Measurements from ENCODE around the gene ASB1.
"Not testable (repeated sequence)": the region's sequence is repeated elsewhere in the genome, so short reads cannot be mapped to it uniquely, and the experiment has no call there.

Gene ASB1

DNA sequence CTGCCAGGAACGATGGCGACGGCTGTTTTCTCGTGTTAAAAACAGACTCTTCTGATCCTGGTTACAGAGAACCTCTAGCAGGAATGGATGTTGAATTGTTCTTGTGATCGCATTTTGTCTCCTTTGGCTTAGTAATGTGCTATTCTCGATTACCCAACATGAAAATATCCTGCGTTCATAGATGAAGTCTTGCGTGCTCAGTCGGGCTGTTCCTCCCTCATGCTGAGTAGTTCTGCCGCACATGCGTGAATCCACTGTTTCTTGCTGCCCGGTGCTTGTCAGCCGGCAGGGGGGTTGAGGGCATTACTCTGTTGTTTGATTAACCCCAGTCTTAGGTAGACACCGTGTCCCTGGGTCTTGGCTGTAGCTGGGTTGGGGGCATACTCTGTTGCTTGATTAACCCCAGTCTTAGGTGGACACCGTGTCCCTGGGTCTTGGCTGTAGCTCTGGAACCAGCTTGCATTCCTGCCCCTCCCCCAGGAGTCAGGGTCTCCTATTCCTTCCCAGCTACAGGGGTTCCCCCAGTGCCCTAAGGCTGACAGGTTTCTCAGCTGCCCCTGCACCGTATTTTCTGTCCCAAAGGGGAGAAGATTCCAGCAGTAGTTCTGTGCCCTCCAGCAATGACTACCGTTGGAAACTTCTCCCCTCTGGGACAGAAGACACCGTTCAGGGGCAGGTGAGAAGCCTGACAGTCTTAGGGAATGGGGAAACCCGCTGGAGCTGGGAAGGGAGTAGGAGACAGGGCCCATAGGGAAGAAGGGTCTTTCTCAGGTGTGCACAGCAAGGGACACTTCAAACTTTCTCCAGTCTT is 22.1 kb upstream of the ASB1 start:
- no peak for DNase-seq

DNA sequence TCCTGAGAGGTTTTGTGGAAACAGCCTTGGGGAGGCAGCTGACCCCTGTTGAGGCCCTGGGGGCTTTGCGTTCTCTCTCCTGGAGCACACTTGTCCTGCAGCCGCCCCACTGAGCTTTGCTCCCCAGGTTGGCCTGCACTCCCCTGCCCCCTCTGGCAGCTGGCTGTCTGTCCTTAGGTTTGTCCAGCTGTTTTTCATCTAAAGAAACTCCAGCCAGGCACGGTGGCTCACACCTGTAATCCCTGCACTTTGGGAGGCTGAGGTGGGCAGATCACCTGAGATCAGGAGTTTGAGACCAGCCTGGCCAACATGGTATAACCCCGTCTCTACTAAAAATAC is 21.5 kb upstream of the ASB1 start:
- DNase-seq: not testable (repeated sequence)

DNA sequence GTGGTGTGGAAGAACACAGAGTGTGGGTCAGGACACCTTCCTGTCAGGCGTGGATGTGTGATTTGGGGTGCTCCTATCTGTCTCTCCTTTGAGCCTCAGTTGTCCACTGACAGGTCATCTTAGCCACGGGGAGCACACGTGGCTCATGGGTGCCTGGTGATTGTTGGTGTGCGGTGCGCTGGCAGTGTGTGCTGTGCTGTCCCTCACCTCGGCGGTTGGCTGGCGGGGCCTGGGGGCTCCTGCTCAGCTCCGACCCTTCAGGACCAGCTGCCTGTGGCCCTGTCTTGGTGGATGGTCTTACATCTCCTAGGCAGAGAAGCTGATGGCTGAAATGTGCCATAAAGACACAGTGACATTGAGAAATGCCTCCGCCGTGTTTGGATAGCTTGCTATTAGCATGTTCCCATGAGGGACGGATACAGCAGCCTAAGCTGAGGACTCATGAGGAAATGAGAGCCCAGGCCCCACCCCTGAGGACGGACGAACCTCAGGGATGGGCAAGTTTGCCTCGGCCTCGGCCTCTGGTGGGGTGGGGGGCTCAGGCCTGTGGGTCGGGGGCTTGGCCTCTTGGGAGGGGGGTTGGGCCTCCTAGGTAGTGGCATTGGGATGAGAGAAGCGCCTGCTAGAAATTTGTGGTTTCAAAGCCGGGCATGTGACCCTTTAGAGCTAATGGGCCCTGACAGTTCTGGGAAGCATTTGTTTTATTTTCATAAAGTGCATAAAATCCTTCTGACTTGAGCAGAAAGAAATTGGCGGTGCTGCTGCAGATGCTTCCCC is 20.3 kb upstream of the ASB1 start:
- no peak for DNase-seq

DNA sequence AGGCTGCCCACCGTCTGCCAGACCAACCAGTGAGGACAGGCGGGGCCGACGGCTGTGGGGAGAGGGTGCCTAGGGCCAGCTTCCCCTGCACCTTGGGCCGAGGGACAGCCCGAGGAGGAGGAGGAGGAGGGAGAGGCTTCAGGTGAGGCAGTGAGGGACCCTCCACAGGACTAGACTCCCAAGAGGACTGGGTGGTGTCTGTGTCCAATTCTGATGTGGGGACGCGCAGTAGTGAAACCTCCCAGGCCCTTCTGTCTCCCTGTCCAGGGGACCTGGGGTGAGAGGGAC is 19.8 kb upstream of the ASB1 start:
- DNase-seq: no peak

DNA sequence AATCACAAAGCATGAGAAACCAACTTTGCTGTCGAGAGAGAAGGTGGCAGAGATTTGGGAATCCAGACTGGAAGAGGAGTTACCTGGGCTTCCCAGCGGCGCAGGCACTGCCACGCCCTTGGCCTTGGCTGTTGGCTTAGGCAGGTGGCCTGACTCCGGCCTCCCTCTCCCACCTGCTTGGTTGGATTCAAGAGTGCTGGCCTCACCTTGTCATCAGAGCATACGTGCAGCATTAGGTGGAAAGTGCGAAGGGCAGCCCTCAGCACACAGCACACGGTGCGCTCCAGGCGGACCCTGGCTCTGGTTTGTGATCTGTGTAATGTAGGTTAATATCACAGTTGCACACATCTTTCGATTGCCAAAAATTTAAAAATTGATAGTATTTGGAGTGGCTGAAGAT is 19.2 kb upstream of the ASB1 start:
- DNase-seq: no peak

DNA sequence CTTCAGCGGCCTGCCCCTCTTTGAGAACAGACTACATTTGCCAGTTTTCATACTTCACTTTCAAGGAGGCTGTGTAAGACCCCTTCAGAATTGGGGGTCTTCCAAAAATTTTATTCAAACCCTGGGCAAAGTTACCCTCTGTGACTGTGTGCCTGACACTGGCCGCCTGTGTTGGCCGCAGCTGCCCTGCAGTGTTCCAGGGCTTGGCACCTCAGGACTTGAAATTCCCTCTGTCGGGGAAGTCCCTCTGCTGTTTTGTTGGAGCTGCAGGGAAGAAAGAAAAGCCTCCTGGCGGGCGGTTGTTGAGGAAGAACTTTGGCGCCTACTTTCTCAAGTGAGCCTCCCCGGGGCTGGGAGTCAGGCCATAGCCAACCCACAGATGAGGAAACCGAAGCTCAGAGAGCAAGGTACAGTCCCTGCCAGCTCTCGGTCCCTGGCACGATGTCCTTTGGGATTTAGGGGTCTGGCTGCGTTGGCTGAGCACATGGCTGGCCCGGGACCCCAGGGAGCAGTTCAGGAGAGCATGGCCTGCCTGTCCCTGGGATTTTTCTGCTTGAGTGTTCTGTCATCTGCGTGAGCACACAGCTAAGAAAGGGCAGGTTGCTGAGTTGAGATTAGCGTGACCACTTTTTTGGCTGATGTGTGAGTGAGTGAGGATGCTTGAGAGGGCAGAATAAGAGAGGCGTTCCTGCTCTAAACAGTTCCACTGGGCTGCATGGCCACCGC is 17.9 kb upstream of the ASB1 start:
- no peak for DNase-seq

DNA sequence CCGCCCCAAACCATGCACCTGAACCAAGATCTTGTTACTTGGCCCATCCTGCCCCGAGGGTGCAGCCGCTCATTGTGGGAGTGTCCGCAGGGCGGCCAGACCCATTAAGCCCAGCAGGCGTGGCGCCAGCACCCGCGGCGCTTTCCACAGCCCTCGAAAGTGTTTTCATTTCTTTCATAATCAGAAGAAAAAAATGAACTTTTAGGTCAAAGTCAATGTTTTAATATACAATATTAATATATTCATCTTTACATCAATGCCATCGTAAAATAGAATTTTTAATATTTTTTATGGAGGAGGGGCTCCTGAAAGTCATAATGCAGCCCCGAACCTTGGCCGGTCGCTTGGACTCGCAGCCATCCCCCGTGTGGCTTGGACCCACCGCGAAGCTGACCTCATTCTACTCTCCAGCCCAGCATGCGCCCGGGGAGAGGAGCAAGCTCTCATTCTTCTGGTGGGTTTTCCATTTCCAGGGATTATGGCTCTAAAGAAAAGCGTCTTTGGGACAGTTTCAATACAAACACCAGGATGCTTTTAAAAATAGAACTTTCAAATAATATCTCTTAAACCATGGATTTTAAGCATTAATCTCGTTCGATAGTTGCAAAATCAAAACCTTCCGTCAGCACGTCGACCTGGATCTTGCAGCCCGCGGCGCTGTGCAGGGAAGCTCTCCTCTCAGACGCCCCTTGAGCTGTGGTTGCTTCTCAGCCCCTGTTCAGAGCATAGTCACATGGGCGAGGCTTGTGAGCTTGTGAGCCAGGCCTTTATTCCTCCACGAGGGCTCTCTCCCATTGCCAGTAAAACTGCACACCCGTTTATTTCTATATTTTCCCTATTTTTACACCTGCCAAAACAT is 17.2 kb upstream of the ASB1 start:
- no peak for DNase-seq

DNA sequence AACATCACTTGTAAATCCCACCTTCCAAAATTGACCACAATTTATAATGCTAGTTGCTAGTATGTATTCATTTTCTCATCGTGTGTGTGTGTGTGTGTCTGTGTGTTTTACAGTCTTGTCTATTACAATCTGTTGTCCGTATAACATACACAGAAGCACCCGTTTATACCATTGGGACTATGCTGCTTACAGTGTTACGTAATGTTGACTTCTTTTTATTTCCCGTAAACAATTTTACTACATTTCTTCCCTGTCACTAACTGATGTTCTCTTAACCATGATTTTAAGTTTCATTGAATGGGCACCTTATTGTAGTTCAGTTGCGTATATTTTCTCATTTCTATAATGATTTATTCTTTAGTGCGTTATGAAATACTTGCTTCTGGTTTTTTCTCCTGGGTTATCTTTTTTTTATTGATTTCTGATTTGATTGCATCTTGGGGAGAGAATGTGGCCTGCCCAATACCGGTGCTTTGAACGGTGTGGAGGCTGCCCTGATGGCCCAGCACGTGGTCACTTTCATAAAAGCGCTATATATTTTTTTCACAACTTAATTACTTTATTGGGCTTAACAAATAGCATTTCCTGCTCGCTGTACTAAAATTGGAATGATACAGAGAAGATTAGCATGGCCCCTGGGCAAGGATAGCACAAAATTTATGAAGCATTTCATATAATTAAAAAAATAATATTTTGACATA is 14.5 kb upstream of the ASB1 start:
- no peak for DNase-seq

DNA sequence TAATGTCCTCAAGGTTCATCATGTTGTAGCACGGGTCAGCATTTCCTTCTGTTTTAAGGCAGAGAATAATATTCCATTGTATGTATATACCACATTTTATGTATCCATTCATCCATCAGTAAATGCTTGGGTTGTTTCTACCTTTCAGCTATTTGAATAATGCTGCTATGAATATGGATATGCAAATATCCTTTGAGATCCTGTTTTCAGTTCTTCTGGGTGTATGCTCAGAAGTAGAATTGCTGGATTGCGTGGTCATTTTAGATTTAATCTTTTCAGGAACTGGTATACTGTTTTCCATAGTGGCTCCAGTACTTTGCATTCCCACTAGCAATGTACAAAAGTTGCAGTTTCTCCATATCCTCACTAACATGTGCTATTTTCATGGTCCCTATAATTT is 13.4 kb upstream of the ASB1 start:
- no peak for DNase-seq

DNA sequence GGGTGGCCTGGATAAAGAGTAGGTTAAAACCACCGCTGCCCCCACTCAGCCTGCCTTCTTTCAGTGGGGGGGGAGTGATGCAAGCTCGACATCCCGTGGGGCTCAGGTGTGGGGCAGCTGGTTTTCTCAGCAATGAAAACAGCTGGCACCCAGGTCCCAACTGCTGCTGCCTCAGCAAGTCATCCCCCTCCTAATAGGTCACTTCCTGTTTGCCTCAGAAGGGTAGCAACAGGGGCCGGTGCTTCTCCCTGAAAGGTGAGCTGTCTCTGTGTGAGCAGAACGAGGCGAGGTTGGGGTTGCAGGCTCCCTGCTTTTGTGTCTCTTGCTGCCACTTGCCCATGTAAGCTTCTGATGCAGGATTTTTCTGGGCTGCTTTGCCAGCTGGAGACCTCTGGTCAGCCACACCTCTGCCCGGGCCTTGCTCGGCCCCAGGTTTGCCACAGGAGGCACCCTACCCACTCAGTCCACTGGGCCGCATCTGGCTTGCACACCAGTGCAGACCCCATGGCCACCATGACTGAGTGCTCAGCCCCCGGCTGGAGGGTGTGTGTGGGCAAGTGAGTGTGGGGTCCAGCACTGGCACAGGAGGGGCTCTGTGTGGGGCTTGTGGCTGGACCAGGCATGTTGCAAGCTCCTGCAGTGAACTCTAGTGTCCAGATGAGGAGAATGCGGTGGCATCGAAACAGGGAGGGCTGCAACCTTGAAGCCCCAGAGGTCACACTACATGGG is 11.5 kb upstream of the ASB1 start:
- DNase-seq: no peak

DNA sequence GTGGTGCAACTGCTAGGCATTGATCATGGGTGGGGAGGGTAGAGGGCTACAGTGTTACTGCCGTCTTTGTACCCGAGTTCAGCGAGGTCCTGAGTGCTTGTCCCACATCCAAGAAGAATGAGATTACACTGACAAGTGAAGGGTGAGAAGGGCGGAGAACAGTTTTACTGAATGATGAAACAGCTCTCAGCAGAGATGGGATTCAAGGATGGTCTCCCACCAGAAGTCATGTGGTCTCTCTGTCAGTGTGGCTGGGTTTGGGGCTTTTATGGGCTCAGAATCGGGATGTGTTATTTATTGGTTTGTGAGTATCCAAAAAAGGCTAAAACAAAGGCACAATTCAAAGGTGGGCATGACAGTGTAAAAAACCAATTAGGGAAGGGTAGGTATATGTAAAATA is 10.8 kb upstream of the ASB1 start:
- DNase-seq: no peak

DNA sequence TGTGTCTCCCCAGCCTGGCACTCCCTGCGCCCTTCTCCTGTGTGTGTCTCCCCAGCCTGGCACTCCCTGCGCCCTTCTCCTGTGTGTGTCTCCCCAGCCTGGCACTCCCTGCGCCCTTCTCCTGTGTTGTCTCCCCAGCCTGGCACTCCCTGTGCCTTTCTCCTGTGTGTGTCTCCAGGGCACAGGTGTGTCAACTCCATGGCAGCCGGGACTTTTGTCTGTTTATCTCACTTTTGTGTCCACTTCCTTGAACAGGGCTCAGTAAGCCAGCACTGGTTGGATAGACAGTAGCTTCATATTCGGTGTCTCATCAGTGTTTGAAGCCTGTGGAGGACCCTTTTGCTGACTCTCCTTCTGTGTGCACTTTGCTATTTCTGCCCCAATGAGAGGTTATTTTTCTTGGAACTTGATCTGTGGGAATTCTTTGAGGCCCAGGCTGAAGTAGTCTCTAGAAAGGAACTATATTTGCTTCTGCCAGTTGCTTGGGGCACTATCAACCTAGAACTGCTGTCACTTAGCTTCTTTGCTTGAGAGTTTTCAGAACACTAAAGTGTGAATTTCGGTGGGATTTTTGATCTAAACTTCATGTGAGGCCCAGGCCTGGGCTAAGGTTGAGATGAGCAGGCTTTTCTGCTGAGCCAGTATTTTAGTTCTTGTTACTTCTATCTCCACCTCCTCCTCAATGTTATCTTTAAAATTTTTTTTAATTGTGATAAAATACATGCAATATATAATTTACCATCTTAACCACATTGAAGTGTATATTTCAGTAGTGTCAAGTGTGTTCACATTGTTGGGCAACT is 8.3 kb upstream of the ASB1 start:
- no peak for DNase-seq

DNA sequence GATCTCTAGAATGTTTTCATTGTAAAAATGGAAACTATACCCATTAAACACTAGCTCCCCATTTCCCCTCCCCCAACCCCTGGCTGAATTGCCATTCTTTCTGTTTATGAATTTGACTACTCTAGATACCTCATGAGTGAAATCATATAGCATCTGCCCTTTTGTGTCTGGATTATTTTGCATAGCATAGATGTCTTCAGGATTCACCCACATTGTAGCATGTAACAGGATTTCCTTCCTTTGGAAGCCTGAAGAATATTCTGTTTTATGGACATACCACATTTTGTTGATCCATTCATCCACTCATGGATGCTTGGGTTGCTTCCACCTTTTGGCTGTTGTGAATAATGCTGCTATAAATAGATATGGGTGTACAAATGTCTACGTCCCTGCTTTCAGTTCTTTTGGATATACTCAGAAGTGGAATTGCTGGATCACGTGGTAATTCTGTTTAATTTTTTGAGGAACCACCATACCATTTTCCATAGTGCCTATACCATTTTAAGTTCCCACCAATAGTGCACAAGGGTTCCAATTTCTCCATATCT is 7.7 kb upstream of the ASB1 start:
- DNase-seq: no peak

DNA sequence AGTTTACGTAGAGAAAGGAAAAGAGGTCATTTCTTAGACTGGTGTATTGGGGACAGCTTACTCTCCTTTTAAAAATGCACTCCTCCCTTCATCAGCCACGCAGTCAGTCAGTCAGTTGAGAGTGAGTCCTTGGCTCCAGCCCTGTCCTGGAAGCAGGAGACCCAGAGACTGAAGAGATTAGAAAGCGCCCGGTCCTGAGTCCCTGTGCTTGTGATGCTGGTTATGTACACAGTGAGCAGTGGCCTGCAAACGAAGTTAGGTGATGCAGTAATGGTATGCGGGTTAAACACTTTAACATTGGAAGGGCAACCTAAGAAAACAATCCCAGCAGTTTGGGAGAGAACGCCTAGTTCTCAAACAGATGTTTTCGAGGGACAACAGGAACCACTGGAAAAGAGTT is 6.3 kb upstream of the ASB1 start:
- no peak for DNase-seq

DNA sequence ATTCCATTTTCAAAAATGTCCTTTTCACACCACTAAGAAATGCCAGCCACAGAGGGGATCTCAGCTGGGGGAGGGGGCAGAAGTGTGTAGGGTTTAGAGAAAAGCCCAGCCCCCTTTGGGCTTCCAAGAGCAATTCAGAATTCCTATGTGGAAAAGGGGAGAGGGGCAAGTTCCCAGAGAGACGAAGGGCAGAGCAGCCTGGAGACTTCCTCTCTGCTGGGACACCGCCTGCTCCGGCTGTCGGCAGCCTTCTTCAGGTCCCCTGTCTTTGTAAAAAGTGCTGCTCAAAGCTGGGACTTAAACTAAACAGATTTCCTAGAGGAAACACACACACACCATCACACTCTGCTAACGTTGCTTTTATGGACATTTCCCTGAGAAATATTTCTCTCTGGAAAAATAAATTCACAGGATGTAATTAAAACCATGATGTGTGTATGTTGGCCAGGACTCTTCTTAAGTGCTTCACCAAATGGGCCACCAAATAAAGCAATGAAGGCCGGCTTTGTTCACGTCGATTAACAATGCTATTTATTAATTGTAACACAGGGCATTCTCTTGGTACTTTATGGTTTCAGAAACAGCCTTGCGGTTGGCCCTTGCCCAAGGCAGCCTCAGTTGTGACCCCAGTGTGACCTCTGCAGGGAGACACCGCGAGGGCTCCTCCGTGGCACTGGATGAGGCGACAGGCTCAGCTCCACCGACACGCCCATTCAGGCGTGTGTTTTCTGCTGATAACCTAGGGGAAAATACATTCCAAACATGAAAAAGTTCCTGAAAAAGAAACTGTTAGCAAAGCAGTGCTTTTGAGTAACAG is 5.6 kb upstream of the ASB1 start:
- no peak for DNase-seq

DNA sequence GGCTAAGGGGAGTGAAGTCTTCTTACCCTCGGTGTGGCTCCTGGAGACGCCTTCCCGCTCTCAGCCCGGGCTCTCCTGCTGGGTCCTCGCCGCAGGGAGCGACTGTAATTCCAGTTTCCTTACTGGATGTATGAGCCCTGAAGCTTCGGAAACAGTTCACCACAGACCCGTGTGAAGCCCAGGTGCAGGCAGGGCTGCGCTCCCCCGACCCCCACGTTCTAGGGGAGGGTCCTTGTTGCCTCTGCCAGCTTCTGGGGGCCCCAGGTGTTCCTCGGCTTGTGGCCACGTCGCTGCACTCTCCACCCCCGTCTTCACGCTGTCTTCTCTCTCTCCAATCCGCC is 5.1 kb upstream of the ASB1 start:
- DNase-seq: no peak

DNA sequence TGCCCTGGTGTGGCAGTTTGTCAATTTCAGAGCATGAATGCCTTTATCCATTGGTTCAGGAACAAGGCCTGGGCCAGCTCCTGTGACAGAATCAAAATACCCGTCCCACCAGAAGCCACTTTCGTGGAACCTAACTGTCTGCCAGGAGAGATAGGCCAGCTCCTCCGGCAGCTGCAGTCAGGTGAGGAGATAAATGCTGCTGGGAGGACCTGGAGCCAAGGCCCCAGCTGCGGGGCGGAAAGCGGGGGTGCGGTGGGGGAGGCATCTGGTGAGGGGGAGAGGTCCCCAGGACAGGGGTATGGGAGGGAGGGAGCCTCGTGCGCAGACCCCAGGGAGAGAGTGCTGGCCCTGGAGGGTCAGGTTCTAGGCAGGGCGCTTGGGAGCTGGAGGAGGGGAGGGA is 4.4 kb upstream of the ASB1 start:
- DNase-seq: no peak

DNA sequence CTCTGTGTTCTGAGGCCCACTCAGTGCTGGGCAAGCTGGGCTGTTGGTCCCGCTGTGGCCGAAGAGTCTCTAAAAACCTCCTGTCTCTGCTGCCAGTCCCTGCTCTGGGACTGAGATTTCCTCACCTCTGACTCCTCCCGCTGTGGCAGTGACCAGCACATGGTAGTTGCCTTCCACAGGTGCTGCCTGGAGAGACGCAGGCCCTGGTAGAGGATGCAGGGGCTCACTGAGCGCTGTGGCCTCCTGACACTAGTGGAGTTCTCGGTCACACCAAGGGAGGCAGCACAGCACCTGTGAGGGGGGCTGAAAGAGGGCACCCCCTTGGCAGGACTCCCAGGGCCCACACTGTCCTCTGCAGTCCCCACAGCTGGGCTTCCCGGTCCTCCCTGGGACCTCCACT is 3.8 kb upstream of the ASB1 start:
- DNase-seq: no peak

DNA sequence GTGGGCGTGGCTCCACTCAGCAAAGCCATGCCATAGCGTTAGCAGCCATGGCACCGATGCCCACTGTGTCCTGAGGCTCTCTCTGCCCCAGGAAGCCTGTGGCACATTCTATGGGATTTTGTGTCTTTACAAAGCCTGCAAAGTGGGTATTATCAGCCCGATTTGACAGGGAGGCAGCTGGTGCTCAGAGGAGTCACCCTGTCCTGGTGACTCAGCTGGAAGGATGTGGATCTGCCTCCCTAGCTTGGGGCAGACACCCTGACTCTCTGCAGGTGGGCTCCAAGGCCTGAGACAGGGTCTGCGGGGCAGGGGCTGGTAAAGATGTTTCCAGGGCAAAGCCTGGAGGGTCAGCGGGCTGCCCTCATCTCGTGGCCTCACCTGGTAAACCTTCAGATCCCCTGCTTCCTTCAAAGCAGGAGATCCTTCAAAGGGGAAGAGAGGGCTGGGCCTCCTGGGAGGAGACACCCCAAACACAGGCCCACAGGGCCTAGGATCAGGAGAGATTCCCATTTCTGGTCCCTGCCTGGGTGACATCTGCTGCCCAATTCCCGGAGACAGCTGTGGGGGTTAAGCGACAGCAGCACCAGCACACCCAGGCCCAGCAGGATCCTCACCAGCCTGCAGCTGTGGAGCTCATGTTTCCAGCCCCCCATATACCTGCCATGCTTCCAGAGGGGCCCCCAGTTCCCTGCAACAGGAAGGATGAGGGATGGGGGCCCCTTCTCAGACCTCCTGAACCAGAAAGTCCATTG is 3.0 kb upstream of the ASB1 start:
- no peak for DNase-seq

All from effector CD4-positive, alpha-beta T cell (primary cell).